Stimulated activated CD4-positive, alpha-beta T cell treated with anti-CD3 and anti-CD28 coated beads, Interleukin-1b, Interleukin-23, amount 100 ng/mL, for 48 hours (primary cell): ENCODE measurements around the gene PANX1.

ENCODE experiments used
- DNase-seq: peaks from one replicate; pipeline ENCODE4 v3.0.0-alpha.2; 2020

Gene PANX1

GRCh38 chr11:94186342-94187203, 57.9 kb downstream of the PANX1 start:
- no peak for DNase-seq

DNA sequence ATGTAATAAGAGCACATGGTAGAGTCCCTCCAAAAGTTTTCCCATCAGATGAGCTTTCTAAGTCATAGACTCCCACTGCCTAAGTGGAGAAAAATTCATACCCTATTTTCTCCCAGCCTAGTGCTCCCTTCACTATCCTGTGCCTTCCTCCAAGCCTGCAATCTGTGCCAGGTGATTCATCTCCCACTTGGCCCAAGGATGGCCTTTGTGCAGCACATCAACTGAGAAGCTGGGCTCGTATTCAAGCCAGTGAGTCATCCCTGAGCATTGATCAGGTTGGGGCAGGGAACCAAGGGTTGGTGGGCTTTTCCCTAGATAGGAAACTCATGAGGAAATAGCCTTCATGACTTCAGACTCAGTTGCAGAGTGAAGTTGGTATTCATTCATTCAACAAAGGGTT, 64.6 kb downstream of the PANX1 start:
- no peak for DNase-seq

- DNase-seq, result no peak
These were observed 66.1 kb downstream of the PANX1 start for GRCh38 chr11:94194712-94195111.

DNA sequence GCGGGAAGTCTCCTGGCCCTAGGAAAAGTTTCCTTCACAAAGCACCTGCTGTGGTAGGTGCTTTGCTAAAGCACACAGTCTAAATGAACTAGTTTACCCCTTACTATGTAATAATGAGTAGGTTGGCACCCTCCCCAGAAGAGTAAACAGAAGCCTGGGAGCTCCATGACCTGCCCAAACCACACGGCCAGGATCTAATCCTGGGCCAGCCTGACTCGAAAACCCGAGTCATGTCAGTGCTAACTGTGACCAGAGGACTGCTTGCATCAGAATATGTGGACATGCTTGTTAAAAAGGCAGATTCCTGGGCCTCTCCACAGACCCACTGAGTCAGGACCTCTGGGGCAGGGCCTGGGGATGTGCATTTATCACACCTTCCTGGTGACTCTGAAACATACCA, 67.7 kb downstream of the PANX1 start:
- DNase-seq, result no peak

GRCh38 chr11:94198718-94199117, 70.1 kb downstream of the PANX1 start:
- DNase-seq, result no peak

DNA sequence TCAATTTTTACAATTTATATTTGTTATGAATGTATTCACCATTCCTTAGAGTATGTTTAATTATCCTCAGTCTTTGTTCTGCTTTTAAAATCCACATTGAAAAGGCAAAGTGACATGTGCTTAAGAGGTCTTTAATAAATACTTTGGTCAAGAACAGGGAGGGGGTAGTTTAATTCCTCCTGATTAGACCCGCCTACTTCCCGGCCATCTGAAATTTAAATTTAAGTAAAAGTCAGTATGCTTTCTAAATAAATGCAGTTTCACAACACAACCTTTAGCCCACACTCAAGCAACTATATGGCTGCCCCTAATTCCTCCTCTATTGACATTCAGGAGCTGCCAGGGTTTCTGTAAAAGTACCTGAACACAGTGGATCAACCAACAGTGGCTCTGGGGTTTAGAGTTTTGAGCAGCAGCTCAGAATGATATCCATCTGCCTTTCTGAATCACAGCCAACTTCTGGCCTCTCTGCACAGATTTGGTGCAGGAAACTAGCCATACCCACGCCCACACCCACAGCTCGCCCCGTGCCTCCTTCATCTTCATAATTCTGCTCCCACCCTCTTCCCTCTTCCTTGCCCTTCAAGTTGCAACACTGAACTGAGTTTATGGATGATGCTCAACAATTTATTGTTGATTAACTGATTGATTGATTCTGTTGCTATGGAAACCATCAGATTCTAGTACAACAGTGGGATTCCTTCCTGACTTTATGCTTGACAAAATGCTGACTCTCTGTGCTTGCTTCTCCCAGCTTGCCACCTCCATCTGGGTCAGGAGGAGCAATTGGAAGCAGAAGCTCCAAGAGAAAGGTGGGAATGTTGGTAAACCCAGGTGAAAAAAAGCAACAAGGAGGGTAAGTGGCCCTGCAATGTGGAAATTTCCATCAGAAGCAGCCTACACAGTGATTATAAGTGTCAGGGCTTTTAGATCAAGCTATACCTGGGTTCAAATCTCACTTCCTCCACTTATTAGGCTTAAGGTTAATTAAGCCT, 70.8 kb downstream of the PANX1 start:
- no peak for DNase-seq

GRCh38 chr11:94201004-94201465, 72.4 kb downstream of the PANX1 start:
- no peak for DNase-seq

DNA sequence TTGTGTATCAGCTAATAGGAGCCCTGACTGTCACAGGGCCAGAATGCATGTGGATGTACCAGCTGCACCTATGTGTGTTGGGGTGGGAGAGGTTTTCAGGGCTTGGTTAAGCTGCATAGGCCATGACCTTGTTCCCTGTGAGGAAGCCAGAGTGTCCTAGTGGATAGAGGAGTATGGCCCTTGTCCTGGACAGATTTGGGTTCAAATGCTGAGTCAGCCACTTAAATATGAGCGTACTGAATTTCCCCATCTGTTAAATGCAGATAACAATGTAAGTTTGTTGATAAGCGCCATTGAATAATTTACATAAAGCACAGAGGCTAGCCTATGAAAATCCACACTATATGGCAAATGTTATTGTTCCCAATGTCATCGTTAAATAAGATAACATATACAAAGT, 74.4 kb downstream of the PANX1 start:
- no peak for DNase-seq

DNA sequence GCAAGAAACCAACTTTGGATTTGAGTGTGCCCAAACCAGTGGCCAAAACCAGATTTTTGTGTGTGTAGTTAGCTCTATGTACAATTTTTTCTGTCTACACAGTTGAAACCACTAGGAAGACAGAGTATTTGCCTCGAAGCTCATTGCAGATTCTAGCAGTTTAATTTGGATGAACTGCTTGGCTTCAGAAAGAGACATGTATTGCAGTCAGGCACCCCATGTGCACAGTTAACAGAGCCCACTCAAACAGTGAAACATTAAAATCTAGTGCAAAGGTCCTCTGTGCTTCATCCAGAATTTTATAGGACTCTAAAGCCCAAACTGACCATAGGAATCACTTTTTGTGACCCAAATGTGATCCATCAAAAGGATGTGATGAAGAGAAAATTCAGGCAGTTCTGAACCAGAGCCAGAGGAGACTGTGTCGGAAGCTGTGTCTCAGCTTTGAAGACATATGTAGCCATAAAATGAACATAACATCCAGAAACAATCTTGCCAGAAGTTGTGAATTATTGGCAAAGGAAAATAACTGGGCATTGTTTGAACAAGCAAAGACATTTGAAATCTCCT, 82.7 kb downstream of the PANX1 start:
- DNase-seq, result no peak

GRCh38 chr11:94212898-94213297, 84.3 kb downstream of the PANX1 start:
- no peak for DNase-seq

DNA sequence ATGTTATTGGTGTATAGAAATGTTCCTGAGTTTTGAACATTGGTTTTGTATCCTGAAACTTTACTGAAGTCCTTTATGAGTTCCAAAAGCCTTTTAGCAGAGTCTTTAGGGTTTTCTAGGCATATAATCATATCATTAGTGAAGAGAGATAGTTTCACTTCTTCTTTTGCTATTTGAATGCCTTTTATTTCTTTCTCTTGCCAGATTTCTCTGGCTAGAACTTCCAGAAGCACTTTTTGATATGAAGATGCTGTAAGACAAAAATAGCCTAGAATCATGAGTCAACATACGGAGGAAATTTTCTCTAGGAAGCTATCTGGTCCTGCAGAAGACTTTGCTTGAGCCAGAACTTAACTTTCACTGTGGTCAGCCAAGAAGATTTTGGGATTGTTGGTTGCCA, 89.1 kb downstream of the PANX1 start:
- no peak for DNase-seq

DNA sequence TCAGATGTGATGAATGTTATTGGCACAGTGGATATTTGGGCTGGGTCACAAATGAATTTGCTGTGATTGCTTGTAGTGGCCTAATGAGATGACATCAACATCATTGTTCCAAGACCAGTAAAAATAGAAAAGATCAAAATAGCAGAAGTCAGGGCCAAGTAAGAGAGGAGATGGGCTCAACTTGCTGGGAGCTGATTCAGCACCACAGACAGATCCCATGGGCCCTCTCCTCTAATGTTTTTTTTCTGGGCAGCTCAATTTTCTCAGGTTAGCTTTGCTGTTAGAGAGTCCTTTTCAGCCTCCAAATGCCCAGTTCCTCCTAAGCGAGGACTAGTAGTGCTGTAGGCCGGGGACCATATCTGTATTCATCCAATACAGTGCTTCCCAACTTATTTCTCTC, 89.7 kb downstream of the PANX1 start:
- DNase-seq, result no peak

- DNase-seq, result no peak
These were observed 91.1 kb downstream of the PANX1 start for GRCh38 chr11:94219771-94220170.

- DNase-seq, result no peak
These were observed 95.4 kb downstream of the PANX1 start for GRCh38 chr11:94224078-94224477.
